A172 (cell line): ENCODE results near the gene SCNN1B. TPM values are rescaled to one million over a fixed set of nuclear protein-coding genes. Genes with fewer than 3 reads are reported as not detected.
"Not testable (repeated sequence)": the region's sequence is repeated elsewhere in the genome, so short reads cannot be mapped to it uniquely, and the experiment has no call there.

Source experiments
- DNase-seq: peaks from one replicate; pipeline ENCODE4 v3.0.0-alpha.2; 2015; ENCODE audit warnings: low spot score
- total RNA-seq: library from RNA; depleted of rRNA; stranded (reverse); fragments of >200 nt; shearing (Covaris generic); gene quantifications from 2 replicates; pipeline ENCODE4 v1.2.3, GENCODE V29; 2014

SCNN1B gene
- total RNA-seq, 1 experiment from 2014 or later: not detected

GRCh38 chr16:23288726-23289512 lies 13.2 kb upstream of the SCNN1B start:
- no peak for DNase-seq

- no peak for DNase-seq
Measured at GRCh38 chr16:23290189-23291062, 11.7 kb upstream of the SCNN1B start.

GRCh38 chr16:23293016-23293415 lies 9.1 kb upstream of the SCNN1B start:
- no peak for DNase-seq

- no peak for DNase-seq
Measured at GRCh38 chr16:23294260-23294659, 7.8 kb upstream of the SCNN1B start.

- DNase-seq: peak; percentile 37
Measured at GRCh38 chr16:23296994-23297393, 5.1 kb upstream of the SCNN1B start.

- DNase-seq: no peak
Measured at GRCh38 chr16:23298290-23298915, 3.7 kb upstream of the SCNN1B start.

GRCh38 chr16:23299815-23300214 lies 2.3 kb upstream of the SCNN1B start:
- not testable (repeated sequence) for DNase-seq

GRCh38 chr16:23301251-23302044 lies 654 bp upstream of the SCNN1B start:
- DNase-seq: no peak

- DNase-seq: no peak
Measured at GRCh38 chr16:23303685-23304084, 1.6 kb downstream of the SCNN1B start.

GRCh38 chr16:23304620-23305019 lies 2.5 kb downstream of the SCNN1B start:
- no peak for DNase-seq

- no peak for DNase-seq
Measured at GRCh38 chr16:23306199-23307100, 4.3 kb downstream of the SCNN1B start.

- DNase-seq: no peak
Measured at GRCh38 chr16:23310217-23310616, 8.1 kb downstream of the SCNN1B start.

- DNase-seq: no peak
Measured at GRCh38 chr16:23310744-23311143, 8.6 kb downstream of the SCNN1B start.

- no peak for DNase-seq
Measured at GRCh38 chr16:23316232-23316631, 14.1 kb downstream of the SCNN1B start.

- DNase-seq: no peak
Measured at GRCh38 chr16:23316634-23317265, 14.6 kb downstream of the SCNN1B start.

- no peak for DNase-seq
Measured at GRCh38 chr16:23317266-23317661, 15.2 kb downstream of the SCNN1B start.

GRCh38 chr16:23317751-23318150 lies 15.6 kb downstream of the SCNN1B start:
- no peak for DNase-seq

- DNase-seq: no peak
Measured at GRCh38 chr16:23318639-23319038, 16.5 kb downstream of the SCNN1B start.

- DNase-seq: no peak
Measured at GRCh38 chr16:23319861-23320615, 17.9 kb downstream of the SCNN1B start.
